NCI-H2196 treated with DMSO at 0.1 percent for 48 hours (cell line): Measurements from ENCODE around the gene PAAF1.

Source experiments
- DNase-seq: peaks from one replicate; lab custom pipeline; 2025; ENCODE audit not compliant: unreplicated experiment; lab: John Stamatoyannopoulos, UW

Gene PAAF1

GRCh38 chr11:73944085-73944484 lies 67.3 kb downstream of the PAAF1 start:
- no peak for DNase-seq

DNA sequence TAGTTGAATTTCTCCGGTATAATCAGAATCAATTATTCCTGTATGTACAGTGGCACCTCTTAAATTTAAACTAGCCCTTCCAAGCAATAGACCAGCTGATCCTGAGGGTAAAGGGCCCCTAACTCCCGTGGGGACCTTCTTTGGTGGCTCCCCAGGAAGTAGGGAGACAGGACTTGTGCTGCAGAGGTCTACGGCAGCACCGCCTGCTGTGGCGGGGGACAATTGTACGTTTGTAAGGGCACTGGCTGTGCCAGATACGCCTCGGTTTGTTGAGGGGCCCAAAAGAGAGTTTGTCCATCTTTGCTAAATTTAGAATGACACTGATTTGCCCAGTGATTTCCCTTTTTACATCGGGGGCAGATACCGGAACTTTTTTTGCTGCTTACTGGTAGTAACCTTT lies 68.1 kb downstream of the PAAF1 start:
- DNase-seq = no peak

GRCh38 chr11:73945396-73945795 lies 68.6 kb downstream of the PAAF1 start:
- DNase-seq = no peak

DNA sequence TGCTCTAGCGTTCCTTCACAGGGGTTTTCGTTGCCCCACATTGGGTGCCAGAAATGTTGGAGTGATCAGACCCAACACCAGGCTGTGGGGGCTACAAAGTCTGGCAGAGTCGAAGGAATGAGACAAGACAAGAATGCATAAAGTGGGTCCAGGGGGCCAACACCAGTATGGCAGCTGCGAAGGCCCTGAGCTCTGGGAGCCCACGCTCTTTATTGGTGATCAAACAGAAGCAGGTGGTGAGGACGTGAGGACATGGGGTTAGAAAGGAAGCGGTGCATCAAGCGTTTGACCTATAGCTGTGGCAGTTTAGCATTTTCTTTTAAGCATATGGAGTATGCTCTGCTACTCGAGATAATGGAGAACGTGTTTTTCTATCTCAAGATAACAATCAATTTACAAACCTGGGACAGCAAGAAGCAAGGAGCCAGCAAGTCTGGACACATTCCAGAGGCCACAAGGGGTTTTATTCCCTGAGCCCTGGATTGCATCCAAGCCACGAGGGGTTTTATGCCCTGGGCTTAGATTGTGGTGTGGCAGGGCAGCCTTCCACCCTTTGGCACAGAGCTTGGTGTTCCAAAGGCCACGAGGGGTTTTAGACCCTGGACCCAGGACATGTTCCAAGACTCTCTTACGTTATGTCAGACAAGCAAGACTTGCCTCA lies 70.1 kb downstream of the PAAF1 start:
- no peak for DNase-seq

DNA sequence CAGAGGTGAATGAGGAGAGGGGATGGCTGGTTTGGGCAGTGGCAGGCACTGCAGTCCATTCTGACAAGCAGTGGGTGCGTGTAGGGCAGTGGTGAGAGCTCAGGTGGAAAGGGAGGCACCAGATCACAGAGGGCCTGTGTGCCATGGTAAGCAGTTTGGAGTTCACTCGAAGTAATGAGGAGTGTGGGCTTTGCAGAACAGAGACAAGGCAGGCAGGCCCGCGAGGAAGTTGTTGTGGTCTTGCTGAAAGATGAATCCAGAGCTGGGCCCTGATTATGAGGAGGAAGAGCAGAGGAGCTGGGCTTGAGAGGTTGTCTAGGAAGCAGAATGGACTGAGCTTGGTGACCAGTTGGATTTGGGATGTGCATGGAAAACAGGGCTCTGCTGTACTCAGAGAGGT lies 72.4 kb downstream of the PAAF1 start:
- DNase-seq = no peak

- no peak for DNase-seq
Observed at GRCh38 chr11:73949912-73950311, 73.1 kb downstream of the PAAF1 start.

DNA sequence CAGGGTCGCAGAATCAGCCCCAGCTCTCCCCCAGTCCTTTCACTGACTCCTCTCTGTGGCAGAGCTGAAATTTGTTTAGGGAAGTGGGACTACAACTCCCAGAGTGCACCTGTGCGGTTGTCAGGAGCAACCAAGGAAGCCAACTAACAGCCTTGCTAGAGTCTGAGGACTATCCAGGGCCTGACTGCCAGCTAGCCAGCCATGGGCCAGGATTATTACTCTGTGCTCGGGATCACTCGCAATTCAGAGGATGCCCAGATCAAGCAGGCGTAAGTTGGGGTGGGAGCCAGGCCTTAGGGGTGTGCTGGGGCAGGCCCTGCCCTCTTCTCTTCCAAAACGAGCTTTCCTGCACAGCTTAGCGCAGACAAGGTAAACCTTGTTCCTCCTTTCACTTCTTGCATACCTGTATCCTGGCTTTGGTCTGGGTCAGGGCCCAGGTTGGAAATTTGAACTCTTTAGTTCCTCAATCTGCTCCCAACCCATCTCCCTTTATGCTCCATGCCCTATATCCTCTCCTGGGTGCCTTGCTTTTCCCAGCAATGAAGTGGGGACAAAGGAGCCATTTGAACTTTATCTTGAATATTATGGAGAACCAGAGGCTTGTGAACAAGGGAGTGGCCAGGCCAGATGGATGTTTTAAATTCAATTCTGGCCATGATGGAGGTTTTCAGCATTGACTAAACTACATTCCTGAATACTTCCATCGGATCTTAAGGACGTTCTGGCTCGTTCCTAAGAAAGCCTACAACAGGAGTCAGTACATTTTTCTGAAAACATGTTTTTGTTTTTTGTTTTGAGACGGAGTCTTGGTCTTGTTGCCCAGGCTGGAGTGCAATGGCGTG lies 74.3 kb downstream of the PAAF1 start, which contains the start of gene DNAJB13:
Gene DNAJB13 (plus strand): TSS at position 158 of the 842 bp plus-strand sequence. CDS start 44 bp downstream, at position 202.
- DNase-seq = peak; percentile 62

DNA sequence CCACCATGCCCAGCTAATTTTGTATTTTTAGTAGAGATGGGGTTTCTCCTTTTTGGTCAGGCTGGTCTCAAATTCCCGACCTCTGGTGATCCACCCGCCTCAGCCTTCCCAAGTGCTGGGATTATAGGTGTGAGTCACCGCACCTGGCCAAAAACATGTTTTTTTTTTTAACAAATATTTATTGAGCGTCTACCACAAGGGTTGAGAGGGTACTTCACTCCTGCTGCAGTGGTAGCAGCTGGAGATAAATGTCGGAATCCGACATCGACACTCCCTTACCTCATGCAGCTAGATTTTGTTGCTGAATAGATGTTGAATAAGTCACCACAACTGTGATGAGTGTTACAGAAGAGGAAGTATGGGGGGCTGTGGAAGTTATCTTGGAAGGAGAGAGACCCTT lies 75.0 kb downstream of the PAAF1 start:
- DNase-seq = peak; percentile 58

- DNase-seq = no peak
Observed at GRCh38 chr11:73956876-73957653, 80.3 kb downstream of the PAAF1 start.

DNA sequence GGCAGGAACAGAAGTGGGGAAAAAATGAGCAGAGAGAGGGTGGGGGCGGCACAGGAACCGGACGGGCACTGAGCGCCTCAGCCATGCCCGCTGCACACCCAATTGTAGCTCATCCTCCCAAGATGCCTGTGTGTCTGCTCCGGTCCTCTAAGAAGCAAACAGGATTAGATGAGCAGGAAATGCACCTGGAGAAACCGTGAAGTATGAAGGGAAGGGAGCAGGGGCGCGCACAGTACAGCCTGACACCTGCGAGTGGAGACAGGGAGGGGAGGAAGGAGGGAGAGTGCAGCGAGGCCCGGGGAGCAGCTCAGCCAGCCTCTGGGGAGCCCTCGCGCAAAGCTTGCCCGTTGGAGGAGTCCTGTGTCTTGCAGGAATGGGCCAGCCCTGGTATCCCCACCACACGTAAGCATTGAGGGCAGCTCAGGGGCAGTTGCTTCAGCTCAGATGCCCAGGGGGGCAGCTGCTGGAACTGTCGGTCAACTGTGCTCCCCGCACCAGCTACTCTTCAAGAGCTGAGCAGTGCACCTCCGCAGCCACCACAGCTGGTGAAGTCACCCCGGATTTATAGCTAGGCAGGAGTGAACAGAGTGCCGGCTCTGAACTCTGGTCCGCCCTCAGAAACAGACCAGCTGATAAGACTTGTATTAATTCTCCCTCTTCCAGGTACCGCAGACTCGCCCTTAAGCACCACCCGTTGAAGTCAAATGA lies 81.0 kb downstream of the PAAF1 start:
- no peak for DNase-seq

DNA sequence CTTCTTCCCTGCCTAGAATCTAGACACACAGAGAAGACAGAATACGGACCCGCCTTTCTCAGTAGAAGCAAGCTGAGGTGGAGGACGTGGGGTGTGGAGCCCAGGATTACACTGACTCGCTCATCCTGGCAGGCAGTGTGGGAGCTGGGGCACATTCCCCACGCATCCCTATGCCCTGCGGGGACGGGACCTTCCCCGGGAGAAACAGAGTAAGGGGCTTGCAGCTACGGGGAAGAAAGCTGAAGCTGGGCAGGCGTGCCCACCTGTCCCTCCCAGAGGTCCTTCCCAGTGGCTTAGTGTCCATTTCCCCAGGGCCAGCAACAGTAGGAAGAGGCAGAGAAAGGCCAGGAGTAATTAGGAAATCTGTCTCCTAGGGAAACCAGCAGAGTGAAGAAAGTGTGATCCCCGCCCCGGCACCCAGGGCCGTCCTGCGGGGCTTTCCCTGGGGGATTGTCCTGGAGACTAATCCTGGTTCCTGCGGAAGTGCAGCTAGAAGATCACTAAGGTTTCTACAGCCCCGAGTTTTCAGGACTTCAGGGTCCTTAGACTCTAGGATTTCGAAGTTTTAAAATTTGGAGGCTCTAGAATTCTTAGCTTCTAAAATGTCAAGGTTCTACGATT lies 81.8 kb downstream of the PAAF1 start:
- DNase-seq = no peak

- DNase-seq = no peak
Observed at GRCh38 chr11:73961321-73961720, 84.5 kb downstream of the PAAF1 start.

DNA sequence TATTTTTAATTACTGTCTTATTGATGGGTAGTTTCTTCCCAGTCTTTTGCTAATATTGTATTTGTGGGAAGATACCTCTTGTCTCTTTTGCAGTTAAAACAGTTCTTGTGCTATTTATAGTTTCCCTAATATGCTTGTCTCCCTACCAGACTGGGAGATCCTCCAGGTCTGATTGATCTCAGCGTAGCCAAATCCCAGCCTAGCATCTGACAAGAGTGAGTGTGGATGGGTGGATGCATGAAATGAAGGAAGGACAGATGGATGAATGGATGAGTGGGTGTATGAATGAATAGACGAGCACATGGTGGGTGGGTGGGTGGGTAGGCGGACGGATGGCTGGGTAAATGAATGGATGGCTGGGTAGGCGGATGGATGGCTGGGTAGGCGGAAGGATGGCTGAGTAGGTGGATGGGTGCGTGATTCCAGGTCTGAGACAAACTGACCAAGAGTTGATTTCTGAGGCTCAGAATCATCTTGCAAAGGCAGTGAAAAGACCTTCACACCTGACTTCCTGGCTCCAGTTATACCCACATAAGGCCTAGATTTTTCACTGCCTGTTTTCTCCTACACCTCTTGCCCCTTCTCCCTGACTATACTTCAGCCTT lies 85.4 kb downstream of the PAAF1 start:
- no peak for DNase-seq

DNA sequence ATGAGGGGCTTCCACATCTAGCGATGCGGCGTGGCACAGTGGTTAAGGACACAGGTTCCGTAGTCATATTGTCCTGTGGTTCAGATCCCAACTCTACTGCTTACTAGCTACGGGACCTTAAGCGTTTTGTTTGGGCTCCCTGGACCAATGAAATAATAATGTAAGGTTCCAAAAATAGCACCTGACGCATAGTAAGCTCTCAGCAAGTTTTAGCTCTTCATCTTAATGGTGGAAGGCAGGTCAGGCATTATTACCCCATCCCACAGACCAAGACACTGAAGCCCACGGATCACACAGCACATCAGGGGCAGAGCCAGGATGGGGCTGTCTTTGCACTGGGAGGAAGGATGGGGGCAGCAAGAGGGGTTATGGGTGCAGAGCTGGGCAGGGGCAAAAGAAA lies 87.1 kb downstream of the PAAF1 start:
- DNase-seq = no peak

DNA sequence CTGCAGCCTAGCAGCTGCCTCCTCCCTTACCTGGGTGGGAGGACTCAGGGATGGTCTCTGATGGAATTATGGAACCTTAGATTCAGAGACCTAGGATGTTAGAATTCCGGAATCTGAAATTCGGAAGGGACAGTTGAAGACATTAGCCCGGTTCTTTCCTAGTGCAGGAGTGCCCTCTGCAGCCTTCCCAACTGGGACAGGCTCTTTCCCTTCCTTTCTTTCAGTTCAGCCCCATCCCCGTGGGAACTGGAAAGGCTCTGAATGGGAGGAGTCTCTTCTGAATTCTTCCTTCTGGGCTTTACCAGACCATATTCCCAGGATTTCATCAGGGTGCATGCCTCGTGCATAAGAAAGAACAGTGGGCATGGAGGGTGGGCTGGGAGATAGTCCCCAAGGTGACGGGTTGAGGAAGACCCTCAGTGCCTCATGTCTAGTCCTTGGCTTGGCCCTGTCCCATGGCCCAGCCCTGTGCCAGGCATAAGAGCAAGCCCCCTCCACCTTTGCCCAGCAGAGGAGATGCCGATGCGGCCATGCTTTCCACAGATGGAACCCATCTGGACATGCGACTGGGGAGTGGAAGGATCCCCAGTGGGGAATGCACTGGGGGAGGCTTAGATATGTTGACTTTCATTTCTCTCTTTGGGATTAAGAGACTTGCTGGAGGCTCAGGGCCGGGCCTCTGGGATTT lies 88.4 kb downstream of the PAAF1 start:
- no peak for DNase-seq

- no peak for DNase-seq
Observed at GRCh38 chr11:73965764-73966121, 88.9 kb downstream of the PAAF1 start.

DNA sequence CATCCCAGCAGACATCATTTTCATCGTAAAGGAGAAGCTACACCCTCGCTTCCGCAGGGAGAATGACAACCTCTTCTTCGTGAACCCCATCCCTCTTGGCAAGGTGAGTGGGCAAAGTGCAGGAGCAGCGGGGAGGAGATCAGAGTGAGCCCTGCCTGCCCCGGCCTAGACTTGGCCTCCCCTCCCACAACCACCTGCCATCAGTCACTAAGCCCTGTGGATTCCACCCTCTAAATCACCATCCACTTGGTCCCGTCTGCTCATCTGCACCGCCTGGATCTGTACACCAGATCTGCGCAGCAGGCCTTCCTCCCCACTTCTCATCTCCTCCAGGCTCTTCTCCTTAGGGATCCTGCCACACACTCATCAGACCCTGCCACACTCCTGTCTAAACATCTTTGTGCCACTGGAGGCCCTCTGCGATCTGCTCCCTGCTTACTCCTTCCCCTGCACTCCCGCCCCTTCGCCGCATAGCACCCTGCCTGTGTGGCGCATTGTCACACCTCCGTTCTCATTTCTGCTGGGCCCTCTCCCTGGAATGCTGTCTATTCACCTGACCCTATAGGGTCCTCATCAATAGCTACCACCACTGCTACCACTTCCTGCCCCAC lies 91.7 kb downstream of the PAAF1 start:
- no peak for DNase-seq

DNA sequence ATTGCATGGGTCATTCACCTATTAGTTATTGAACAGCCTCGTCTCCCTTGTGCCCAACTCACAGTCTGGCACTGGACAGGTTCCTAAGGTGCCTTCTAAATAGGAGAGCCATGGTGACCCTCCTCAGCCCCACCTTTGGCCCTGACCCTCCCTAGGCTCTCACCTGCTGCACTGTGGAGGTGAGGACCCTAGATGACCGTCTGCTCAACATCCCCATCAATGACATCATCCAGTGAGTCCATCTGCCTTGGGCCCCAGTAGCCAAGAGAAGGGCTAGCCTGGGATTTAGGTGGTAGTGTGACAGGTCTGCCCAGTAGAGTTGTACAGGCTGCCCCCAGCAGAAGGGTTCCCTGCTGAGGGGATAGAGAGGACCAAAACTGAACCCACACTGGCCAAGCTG lies 92.3 kb downstream of the PAAF1 start:
- DNase-seq = no peak
